Heart right ventricle (tissue), 16 donors: Measurements from ENCODE around the gene PIEZO1. TPM values are rescaled to one million over a fixed set of nuclear protein-coding genes. Genes with fewer than 3 reads are reported as not detected.

Experiments
- ATAC-seq, 8 donors: fragments of 200-7000 bp; cut with Tn5 transposase; one replicate each; pipeline ENCODE4 v1.9.1; 2020; ENCODE audit warnings: mild to moderate bottlenecking in 8 of 8, moderate library complexity in 8 of 8, moderate number of reproducible peaks in 1 of 8
- DNase-seq, 2 donors: peaks; one replicate each; pipeline ENCODE4 v3.0.0-alpha.2; 2020
- H3K27ac ChIP-seq, 10 donors: fragments of 200-600 bp; sonication (generic) in 2 of 10; one replicate each; pipeline versions ENCODE4 v1.5.0 to v1.8.0; 2020 to 2022; ENCODE audit warnings: mild to moderate bottlenecking in 3 of 10
- H3K27me3 ChIP-seq, 7 donors: fragments of 200-600 bp; one replicate each; pipeline ENCODE4 v1.8.0; 2021 to 2022; ENCODE audit warnings: mild to moderate bottlenecking in 2 of 7
- H3K36me3 ChIP-seq, 9 donors: fragments of 200-600 bp; sonication (generic) in 1 of 9; one replicate each; pipeline versions ENCODE4 v1.5.0 to v1.8.0; 2020 to 2022; ENCODE audit warnings: mild to moderate bottlenecking in 2 of 9
- H3K4me1 ChIP-seq, 9 donors: fragments of 200-600 bp; sonication (generic) in 1 of 9; one replicate each; pipeline versions ENCODE4 v1.5.0 to v1.8.0; 2020 to 2022; ENCODE audit warnings: mild to moderate bottlenecking in 4 of 9
- H3K4me3 ChIP-seq, 10 donors: fragments of 200-600 bp; sonication (generic) in 2 of 10; one replicate each; pipeline versions ENCODE4 v1.5.0 to v1.8.0; 2020 to 2022; ENCODE audit warnings: mild to moderate bottlenecking in 7 of 10, moderate library complexity in 2 of 10
- H3K9me3 ChIP-seq, 11 donors: fragments of 200-600 bp in 10 of 11; sonication (generic) in 2 of 11; one replicate each; pipeline versions ENCODE4 v1.5.0 to v1.8.0; 2013 to 2022; ENCODE audit warnings: mild to moderate bottlenecking in 2 of 11, control low read depth in 1 of 11, moderate library complexity in 1 of 11
- CTCF ChIP-seq, 9 donors: fragments of 200-600 bp; sonication (generic) in 2 of 9; IDR thresholded peaks; one replicate each; pipeline versions ENCODE4 v1.5.0 to v1.8.0; 2021 to 2022; ENCODE audit warnings: antibody characterized with exemption in 9 of 9, mild to moderate bottlenecking in 5 of 9, moderate library complexity in 1 of 9
- WGBS, 2 donors: extraction: QIAGEN DNeasy Blood & Tissue Kit; methylation state at CpG; one replicate each; pipeline ENCODE4 v1.1.7; 2013; ENCODE audit warnings: inconsistent platforms in 1 of 2; 5-methylcytosine and 5-hydroxymethylcytosine counted together
- intact Hi-C, 10 donors: fragments of 100-400 bp; cut with DNase I; formaldehyde crosslinking; loops; one replicate each; pipeline versions ENCODE4 v1.11.1 to v1.14.2; 2022
- polyA plus RNA-seq, 2 donors: library from polyadenylated mRNA; stranded (reverse); fragments of 200-250 nt; gene quantifications; one replicate each; pipeline ENCODE4 v1.2.3, GENCODE V29; 2013
- total RNA-seq, 10 donors: library from RNA; stranded (reverse); fragmentation: NEBNext Ultra II Directional in 3 of 10; extraction: Animal tissue kit (Norgen Biotek cat#: 25700) in 3 of 10; gene quantifications; one replicate each; pipeline versions ENCODE4 v1.2.1 to v1.2.4, GENCODE V29; 2021 to 2023
- donor health status: Arrhythmogenic right ventricular cardiomyopathy.
- donor health status: ischemic (EF 13 %, LVEDD 7.1; RV severe dilation, severe dysfunction).
- donor health status: healthy with polysubstance abuse.
- donor health status: DM: no; HTN: yes; CAD: no.
- donor health status: DM: no; HTN: no; CAD: no.
- donor health status: ischemic (EF 25% LVEDD 6.9; RV normal size, moderate dysfunction).
- donor health status: ischemic (EF 25% LVEDD 5.7; RV mildly dilated, moderate dysfunction).
- donor health status: healthy.
- donor health status: DM: yes; HTN: yes; CAD: no.
- donor health status: Ischemic cardiomyopathy.
- donor health status: ischemic (EF 35%, LVEDD 5.7; RV mildly dilated, moderate dysfunction).
- donor health status: nonischemic (EF 11% LVEDD 7.7; RV severe dilation, severe dysfunction).
- donor health status: DM: yes; HTN: yes; CAD: no.
- donor health status: PGD.
- donor health status: ischemic (EF 29% LVEDD 5.4; RV normal size, mild dysfunction).
- donor health status: nonischemic (EF 23%, LVEDD 6.1; RV moderate dilation, normal function).

PIEZO1 gene
- total and polyA plus RNA-seq, 12 donors: 12.3 to 78.2 (median 18.0) TPM

- 73 to 74% methylated on average over 16 of the region's 16 CpGs for WGBS, 2 donors
- Histone ChIP-seq H3K4me3 (peak overlapping the region in 7 of 10 donors; percentile 53 to 83 (median 72)), H3K27ac (peak overlapping the region; percentile 12 to 99 (median 90)), H3K27me3 (peaks cover 0 to 5% (median 0%) of the 10 kb centered on the region in 7 donors), H3K9me3 (no peaks in the 10 kb centered on the region), H3K36me3 (no peaks in the 10 kb centered on the region), H3K4me1 (peaks cover 12 to 63% (median 52%) of the 10 kb centered on the region in 9 donors)
- ATAC-seq (no peak), DNase-seq (peak in 1 of 2 donors; percentile 15)
- intact Hi-C loops: loop anchor here in 2 of 10 donors (1.0 to 5.0 kb wide), 2 partner anchors 37 to 40 kb away; no protein-coding TSS in a partner anchor
- no peak for TF ChIP-seq CTCF (IDR thresholded peaks at IDR 0.05)
Measured at GRCh38 chr16:88782454-88783390, 2.3 kb downstream of the PIEZO1 start.

GRCh38 chr16:88781140-88782077, 3.6 kb downstream of the PIEZO1 start:
- Histone ChIP-seq H3K4me3 (peak overlapping the region in 1 of 10 donors; percentile 23), H3K4me1 (peaks cover 12 to 68% (median 52%) of the 10 kb centered on the region in 9 donors), H3K27me3 (peaks cover 0 to 5% (median 0%) of the 10 kb centered on the region in 7 donors), H3K27ac (peak overlapping the region in 4 of 10 donors; percentile 4 to 92 (median 28)), H3K36me3 (peaks cover 0 to 4% (median 0%) of the 10 kb centered on the region in 9 donors), H3K9me3 (no peaks in the 10 kb centered on the region)
- no peak for ATAC-seq
- intact Hi-C loops: loop anchor here in 1 of 10 donors (5.0 kb wide), 1 partner anchor 39 kb away; no protein-coding TSS in a partner anchor
- DNase-seq: peak in 1 of 2 donors; percentile 37
- TF ChIP-seq CTCF (IDR thresholded peaks at IDR 0.05): no peak
- 78% methylated on average over 28 of the region's 28 CpGs for WGBS, 2 donors

- Histone ChIP-seq H3K27me3 (peaks cover 0 to 5% (median 0%) of the 10 kb centered on the region in 7 donors), H3K27ac (peak overlapping the region in 3 of 10 donors; percentile 3 to 65 (median 29)), H3K9me3 (no peaks in the 10 kb centered on the region), H3K36me3 (peaks cover 0 to 6% (median 0%) of the 10 kb centered on the region in 9 donors), H3K4me3 (peak overlapping the region in 1 of 10 donors; percentile 23), H3K4me1 (peaks cover 12 to 66% (median 52%) of the 10 kb centered on the region in 9 donors)
- TF ChIP-seq CTCF (IDR thresholded peaks at IDR 0.05): no peak
- ATAC-seq: no peak
- 81 to 85% methylated on average over 13 of the region's 13 CpGs for WGBS, 2 donors
- DNase-seq: no peak
- intact Hi-C loops: loop anchor here in 1 of 10 donors (5.0 kb wide), 1 partner anchor 38 kb away; no protein-coding TSS in a partner anchor
Measured at GRCh38 chr16:88780142-88781062, 4.6 kb downstream of the PIEZO1 start.
